GM19193 (cell line): ENCODE results near the gene REG1A.

Experiments
- POLR2A ChIP-seq: IDR thresholded peaks from 4 replicates; pipeline ENCODE4 v1.6.1; 2011; ENCODE audit not compliant: insufficient read depth, insufficient read length; ENCODE audit errors: extremely low read depth

The REG1A gene

DNA sequence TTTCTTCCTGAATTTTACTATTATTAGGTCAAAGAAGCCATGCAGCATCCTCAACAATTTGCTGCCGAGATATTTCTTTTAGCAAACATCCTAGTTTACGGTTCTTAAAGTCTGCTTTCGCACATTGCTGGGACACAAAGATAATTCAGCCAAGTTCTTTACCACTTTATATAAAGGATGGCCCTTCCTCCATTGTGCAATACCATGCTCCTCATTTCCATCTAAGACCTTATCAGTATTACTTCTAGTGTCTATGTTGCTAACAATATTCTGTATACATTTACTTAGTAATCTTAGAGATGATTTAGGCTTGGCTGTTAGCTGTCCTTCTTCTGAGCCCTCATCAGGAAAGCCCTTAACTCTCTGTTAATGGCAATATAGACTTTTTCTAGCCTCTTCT is 8.0 kb upstream of the REG1A start:
- no peak for TF ChIP-seq POLR2A

DNA sequence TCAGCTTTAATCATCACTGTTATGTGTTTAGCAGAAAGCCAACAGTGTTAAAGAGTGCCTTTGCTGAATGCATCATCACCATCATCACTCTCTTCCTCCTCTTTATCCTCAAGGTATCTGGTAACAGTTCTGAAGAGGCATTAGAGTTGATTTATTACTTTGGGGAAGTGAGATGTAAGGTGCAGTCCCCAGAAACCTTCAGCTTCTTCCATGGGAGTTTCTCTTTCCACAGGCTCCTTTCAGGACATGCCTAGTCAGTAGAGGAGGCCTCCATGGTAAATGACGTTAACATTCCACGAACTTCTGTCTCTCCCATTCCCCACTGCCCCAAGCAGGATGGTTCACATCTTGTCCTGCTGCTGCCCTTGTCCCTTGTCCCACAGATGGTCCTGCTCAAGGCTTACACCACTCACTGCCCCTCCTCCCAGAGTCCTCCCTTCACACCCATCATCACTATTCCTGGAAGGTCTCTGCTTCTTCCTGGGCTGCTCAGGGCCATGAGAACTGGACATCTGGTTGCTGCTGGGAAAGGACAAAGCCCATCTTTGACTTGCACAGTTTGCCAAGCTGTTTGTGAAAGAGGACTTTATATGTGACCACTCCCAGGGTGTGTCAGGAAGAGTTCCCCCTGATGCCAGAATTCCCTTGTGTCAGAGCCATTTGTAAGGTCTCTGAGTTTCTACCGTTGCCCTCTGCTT is 5.3 kb upstream of the REG1A start:
- TF ChIP-seq POLR2A: no peak

DNA sequence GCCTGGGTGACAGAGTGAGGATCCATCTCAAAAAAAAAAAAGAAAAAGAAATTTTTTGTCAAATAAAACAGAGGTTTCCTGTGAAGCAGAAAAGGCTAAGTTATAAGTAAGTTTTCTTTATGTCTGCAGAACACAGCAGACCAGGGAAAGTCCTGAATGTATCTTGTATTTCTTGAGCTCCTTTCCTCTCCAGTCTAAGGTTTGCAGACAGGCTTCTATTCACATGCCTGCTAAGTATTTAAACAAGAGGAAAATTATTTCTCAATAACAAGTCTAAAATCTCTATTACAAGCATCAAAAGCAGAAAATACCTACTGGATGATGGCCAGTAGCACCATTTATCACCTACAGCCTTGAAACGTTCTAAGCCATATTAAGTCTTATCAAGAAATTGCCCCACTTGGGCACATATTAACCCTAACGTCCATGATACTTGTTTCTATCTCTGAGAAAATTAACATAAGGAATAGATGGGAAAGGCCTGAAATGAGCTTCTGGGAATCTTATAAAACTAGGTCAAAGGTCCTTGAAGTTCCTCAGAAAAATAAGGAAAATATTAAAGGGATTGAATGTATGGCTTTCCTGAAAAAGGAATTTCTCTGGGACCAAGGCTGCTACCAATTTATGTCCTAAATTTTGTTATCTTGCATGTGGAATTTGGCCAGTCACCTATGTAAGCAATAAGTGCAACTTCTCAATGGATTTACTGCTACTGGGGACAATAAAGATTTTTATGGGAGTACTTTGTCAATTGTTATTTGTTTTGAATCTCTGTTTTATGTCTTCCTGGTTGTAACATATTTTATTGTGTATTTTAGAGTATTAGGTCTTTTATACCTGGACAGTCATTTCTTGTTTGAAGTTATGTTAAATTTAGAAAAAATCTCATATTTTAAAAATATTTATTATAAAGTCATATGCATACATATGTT is 3.0 kb upstream of the REG1A start:
- no peak for TF ChIP-seq POLR2A

- TF ChIP-seq POLR2A: no peak
These were observed 2.4 kb downstream of the REG1A start for GRCh38 chr2:79122676-79123075.

DNA sequence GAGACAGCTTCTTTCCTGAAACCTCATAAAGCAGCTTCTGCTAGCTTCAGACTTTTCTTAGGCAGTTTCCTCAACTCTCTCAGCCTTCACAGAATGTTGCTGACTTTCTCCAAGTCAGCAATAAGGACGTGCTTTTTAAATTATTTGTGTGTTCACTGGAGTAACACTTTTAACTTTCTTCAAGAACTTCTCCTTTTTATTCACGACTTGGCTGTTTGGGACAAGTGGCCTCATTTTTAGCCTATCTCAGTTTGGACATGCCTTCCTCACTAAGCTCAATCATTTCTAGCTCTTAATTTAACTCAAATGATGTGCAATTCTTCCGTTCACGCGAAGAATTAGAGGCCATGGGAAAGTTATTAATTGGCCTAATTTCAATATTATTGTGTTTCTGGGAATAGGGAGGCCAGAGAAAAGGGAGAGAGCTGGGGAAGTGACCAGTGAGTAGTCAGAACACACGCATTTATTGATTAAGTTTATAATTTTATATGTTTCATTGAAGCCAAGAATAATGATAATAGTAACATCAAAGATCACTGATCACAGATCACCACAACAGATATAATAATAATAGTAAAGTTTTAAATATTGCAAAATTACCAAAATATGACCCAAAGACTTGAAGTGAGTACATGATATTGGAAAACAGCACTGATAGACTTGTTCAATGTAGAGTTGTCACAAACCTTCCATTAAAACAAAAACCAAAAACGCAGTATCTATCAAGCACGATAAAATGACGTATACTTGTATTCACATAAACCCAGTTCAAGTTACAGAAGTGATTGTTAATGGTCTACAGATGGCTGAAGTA is 4.8 kb downstream of the REG1A start:
- TF ChIP-seq POLR2A: no peak

DNA sequence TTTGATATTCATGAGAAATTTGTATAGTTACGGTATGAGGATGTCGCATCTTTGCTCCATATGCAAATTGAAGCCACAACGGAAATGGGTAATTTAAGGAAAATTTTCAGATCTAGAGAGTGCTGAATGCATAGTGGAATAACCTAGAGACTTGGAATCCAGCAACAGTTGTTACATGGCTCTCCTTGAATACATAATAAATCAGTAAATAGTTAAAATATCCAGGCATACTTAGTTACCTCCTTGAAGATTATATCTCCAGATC is 5.4 kb downstream of the REG1A start:
- TF ChIP-seq POLR2A: no peak

DNA sequence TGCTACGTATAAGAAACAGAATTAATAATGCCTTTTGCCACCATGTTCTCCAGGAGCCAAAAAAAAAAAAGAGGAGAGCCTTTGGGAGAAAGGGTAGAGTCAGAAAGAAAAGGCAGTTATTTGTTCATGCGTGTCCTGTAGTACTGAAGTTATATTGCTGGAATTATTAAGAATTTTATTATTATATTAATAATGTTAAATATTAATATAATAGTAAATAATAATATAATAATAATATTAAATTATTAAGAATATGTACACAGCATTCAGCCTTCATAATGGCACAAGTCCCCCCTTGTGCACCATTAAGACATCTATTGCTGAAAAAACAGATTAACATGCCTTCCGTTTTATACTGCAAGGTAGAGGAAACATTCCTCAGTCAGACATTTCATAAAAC is 8.1 kb downstream of the REG1A start:
- TF ChIP-seq POLR2A: no peak

DNA sequence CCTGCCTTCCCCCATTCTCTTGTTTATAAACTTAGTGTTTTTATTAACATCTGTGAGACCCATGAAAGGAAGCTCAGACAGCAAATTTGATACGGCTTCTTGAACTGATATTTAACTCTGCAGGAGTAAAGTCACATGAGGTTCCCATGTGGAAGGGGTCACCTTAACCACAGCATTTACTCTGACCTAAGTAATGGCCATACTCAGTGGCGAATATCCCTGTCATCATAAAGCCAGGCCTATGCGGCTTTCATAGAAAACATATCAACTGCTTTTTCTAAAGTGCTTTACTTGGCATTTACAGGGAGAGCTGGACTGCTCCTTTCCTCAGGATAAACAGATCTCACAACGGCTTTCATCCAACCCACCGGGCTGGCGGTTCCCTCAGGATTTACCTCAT is 9.0 kb downstream of the REG1A start:
- TF ChIP-seq POLR2A: no peak

DNA sequence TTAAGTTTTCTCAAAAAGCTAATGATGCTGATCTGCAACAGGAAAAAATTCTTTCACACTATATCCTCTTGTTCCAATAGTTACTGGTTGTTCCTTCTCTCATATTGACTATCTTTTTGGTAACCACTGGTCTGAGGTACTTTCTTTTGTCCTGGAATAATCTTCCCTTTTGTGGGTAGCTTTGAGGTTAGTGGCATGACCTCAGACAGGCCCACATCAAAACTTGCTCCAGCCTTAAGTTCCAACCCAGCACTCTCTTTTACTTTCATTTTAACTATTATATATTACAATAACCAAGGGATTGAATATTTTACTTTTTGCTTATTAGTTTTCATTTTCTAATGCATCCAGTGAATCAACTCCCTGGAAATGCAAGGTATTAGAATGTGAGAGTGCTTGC is 9.5 kb downstream of the REG1A start:
- TF ChIP-seq POLR2A: no peak

GRCh38 chr2:79131687-79132086 is 11.4 kb downstream of the REG1A start:
- TF ChIP-seq POLR2A: no peak

GRCh38 chr2:79138385-79138784 is 18.1 kb downstream of the REG1A start:
- TF ChIP-seq POLR2A: no peak

GRCh38 chr2:79139423-79139822 is 19.1 kb downstream of the REG1A start:
- TF ChIP-seq POLR2A: no peak

- TF ChIP-seq POLR2A: no peak
These were observed 35.7 kb downstream of the REG1A start for GRCh38 chr2:79155826-79156476.

- TF ChIP-seq POLR2A: no peak
These were observed 38.7 kb downstream of the REG1A start for GRCh38 chr2:79159030-79159429.

DNA sequence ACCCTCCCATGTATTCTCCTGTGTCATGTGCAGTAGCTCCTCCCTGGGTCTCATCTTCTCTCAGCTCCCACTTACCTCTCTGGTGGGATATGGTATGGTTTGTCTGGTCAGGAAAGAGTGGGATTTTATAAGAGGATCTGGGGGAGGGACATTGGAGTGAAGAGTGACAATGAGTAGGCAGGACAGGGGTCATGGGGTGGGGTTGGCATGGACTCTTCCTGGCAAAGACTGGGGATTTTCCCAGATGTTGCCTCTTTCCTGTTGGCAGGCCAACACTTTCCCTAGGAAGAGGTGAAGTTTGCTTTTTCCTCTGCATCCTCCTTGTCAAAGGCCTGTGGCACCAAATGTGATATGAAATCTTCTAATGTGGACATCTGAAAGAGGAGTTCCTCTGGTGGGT is 39.4 kb downstream of the REG1A start, which contains the start of gene REG3A:
Gene REG3A, minus strand, starts transcription at position 101 of the 400 bp plus-strand sequence. CDS start 348 bp downstream, outside the sequence.
- no peak for TF ChIP-seq POLR2A
